Adrenal gland (tissue), 12 donors: ENCODE measurements around the gene ACY1. TPM values are rescaled to one million over a fixed set of nuclear protein-coding genes. Genes with fewer than 3 reads are reported as not detected.

Experiments used
- DNase-seq, 7 donors: peaks; one replicate each; pipeline ENCODE4 v3.0.0-alpha.2; 2019 to 2020
- H3K27ac ChIP-seq, 5 donors: fragments of 200-600 bp; sonication (generic) in 4 of 5; 1 replicate in 3 of 5; 2 replicates in 2 of 5; pipeline versions ENCODE4 v1.5.1 to v1.8.0; 2016 to 2020; ENCODE audit warnings: mild to moderate bottlenecking in 1 of 5
- H3K27me3 ChIP-seq: fragments of 200-600 bp; 2 replicates; pipeline ENCODE4 v1.8.0; 2021
- H3K36me3 ChIP-seq, 2 donors: fragments of 200-600 bp; replicated peaks in 1 of 2; 1 replicate in 1 of 2; 2 replicates in 1 of 2; pipeline versions ENCODE4 v1.5.1 to v1.8.0; 2018 to 2022
- H3K4me1 ChIP-seq, 2 donors: fragments of 200-600 bp; replicated peaks in 1 of 2; 1 replicate in 1 of 2; 2 replicates in 1 of 2; pipeline versions ENCODE4 v1.5.1 to v1.8.0; 2018 to 2021
- H3K4me3 ChIP-seq, 4 donors: fragments of 200-600 bp; sonication (generic) in 3 of 4; one replicate each; pipeline ENCODE4 v1.5.1; 2016 to 2018
- H3K9me3 ChIP-seq, 3 donors: fragments of 200-600 bp; sonication (generic) in 1 of 3; replicated peaks in 1 of 3; 1 replicate in 2 of 3; 2 replicates in 1 of 3; pipeline versions ENCODE4 v1.5.1 to v1.8.0; 2016 to 2021
- CTCF ChIP-seq, 6 experiments: fragments of 450-650 bp in 4 of 6; fragments of 200-600 bp in 2 of 6; sonication (generic) in 1 of 6; IDR thresholded peaks; 1 replicate in 5 of 6; 2 replicates in 1 of 6; pipeline versions ENCODE4 v1.5.1 to v1.8.0; 2016 to 2021; ENCODE audit warnings: antibody characterized with exemption in 6 of 6, mild to moderate bottlenecking in 2 of 6, moderate library complexity in 1 of 6
- POLR2A ChIP-seq, 2 donors: fragments of 450-650 bp; IDR thresholded peaks; one replicate each; pipeline ENCODE4 v1.6.1; 2017; ENCODE audit warnings: antibody characterized with exemption in 2 of 2, mild to moderate bottlenecking in 2 of 2, moderate library complexity in 1 of 2
- WGBS, 4 donors: extraction: QIAGEN DNeasy Blood & Tissue Kit in 2 of 4; methylation state at CpG; one replicate each; pipeline versions ENCODE4 v1.1.5 to v1.1.7; 2013 to 2017; 5-methylcytosine and 5-hydroxymethylcytosine counted together
- intact Hi-C, 2 donors: fragments of 100-400 bp; cut with DNase I; formaldehyde crosslinking; loops; one replicate each; pipeline versions ENCODE4 v1.14.1 to v1.15.0; 2022 to 2023
- polyA plus RNA-seq, 3 donors: library from polyadenylated mRNA; stranded (reverse); fragments of 200-250 nt in 2 of 3; fragments of 350-450 nt in 1 of 3; fragmentation: Illumina TruSeq in 1 of 3; extraction: RNeasy Lipid Tissue Mini Kit (QIAGEN cat#74804) in 1 of 3; gene quantifications; one replicate each; pipeline ENCODE4 v1.2.3, GENCODE V29; 2013 to 2014
- total RNA-seq, 9 donors: library from RNA; depleted of rRNA in 4 of 9; stranded (reverse); fragments of >200 nt in 4 of 9; fragments of 120-200 nt in 1 of 9; fragmentation: NEBNext Ultra II Directional in 1 of 9; extraction: Animal tissue kit (Norgen Biotek cat#: 25700) in 1 of 9; gene quantifications; one replicate each; pipeline versions ENCODE4 v1.1.0 to v1.2.4, GENCODE V29; 2013 to 2023
- donor health status: healthy with polysubstance abuse.
- donor health status: Bipolar disorder and iron deficiency.
- donor health status: DM: yes; HTN: yes; CAD: no.
- donor health status: DM: no; HTN: no; CAD: no.
- donor health status: DM: no; HTN: no; CAD: no.
- donor health status: DM: yes; HTN: yes; CAD: no.

Gene ACY1
- total and polyA plus RNA-seq, 12 donors = 37.3 to 122 (median 74.2) TPM

DNA sequence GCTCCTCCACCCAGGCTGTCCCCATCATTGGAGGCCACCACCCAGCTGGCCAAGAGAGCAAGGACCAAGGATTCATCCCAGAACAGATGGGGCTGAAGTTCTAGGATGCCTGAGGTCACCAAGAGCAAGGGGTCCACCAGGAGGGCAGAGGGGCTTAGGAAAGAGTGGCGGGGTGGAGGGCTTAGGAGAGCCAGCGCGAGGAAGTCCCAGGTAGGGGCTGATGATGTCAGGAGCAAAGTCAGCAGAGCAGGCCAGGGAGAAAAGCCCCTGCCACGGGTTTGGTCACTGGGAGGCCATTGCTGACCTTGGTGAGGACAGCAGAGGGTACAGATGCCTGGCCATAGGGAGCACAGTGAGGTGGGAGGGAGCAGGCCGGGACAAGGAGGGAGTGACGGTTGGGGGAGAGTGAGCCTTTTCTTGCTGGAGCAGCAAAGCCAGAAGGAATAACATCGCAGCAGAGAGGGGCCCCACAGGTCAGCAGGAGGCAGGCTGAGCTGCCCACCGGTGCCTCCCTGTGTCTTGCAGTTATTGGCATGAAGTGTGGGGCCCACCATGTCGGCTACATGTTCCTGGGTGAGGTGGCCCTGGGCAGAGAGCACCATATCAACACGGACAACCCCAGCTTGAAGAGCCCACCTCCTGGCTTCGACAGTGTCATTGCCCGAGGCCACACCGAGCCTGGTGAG, 36.0 kb upstream of the ACY1 start:
- H3K27me3 ChIP-seq = no peaks in the 10 kb centered on the region
- TF ChIP-seq POLR2A (IDR thresholded peaks at IDR 0.05) = no peak
- no peak for TF ChIP-seq CTCF (IDR thresholded peaks at IDR 0.05)
- 78 to 82% (median 79%) methylated on average over 13 of the region's 13 CpGs for WGBS, 4 donors
- intact Hi-C loops = loop anchor here in 1 of 2 donors (10.0 kb wide), 1 partner anchor 47 kb away; the partner anchor contains the start of gene RPL29
- no peaks in the 10 kb centered on the region for H3K9me3 ChIP-seq
- no peak overlapping the region for H3K4me3 ChIP-seq
- peaks cover 10% of the 10 kb centered on the region in 2 donors for H3K4me1 ChIP-seq
- H3K36me3 ChIP-seq = peaks cover 0 to 30% of the 10 kb centered on the region in 2 donors
- DNase-seq = peak in 2 of 7 donors; percentile 4 to 17
- no peak overlapping the region for H3K27ac ChIP-seq

GRCh38 chr3:51948016-51948580, 35.2 kb upstream of the ACY1 start:
- Histone ChIP-seq H3K9me3 (no peaks in the 10 kb centered on the region), H3K27ac (no peak overlapping the region), H3K36me3 (peaks cover 0 to 30% of the 10 kb centered on the region in 2 donors), H3K4me1 (peaks cover 3% of the 10 kb centered on the region in 2 donors), H3K4me3 (no peak overlapping the region), H3K27me3 (no peaks in the 10 kb centered on the region)
- TF ChIP-seq POLR2A (IDR thresholded peaks at IDR 0.05) = no peak
- no peak for TF ChIP-seq CTCF (IDR thresholded peaks at IDR 0.05)
- intact Hi-C loops = loop anchor here in 1 of 2 donors (10.0 kb wide), 1 partner anchor 47 kb away; the partner anchor contains the start of gene RPL29
- peak in 2 of 7 donors; percentile 4 to 9 for DNase-seq
- 85 to 93% (median 92%) methylated on average over 8 to 10 of the region's 10 CpGs for WGBS, 4 donors

DNA sequence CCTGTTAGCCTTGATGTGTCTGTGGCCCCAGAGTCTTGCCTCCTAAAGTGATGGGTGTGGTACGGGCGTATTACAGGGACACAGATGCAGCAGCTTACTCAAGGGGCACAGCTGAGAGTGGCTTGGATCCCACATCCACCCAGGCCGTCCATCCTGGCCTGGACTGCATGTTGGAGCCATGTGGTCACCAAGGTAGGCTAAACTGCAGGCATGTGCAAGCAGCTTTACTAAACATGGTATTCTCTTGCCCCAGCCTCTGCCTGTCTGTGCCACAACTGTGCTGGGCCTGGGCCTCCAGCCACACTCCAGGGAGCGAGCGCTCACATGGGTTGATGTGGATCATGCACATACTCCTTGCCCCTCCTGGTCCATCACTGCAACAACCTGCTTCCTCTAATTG, 34.2 kb upstream of the ACY1 start:
- Histone ChIP-seq H3K27ac (no peak overlapping the region), H3K27me3 (no peaks in the 10 kb centered on the region), H3K9me3 (no peaks in the 10 kb centered on the region), H3K4me3 (no peak overlapping the region), H3K36me3 (peaks cover 0 to 30% of the 10 kb centered on the region in 2 donors), H3K4me1 (no peaks in the 10 kb centered on the region)
- intact Hi-C loops = loop anchor here in 1 of 2 donors (10.0 kb wide), 1 partner anchor 46 kb away; the partner anchor contains the start of gene RPL29
- peak in 3 of 7 donors; percentile 4 to 8 (median 4) for DNase-seq
- TF ChIP-seq POLR2A (IDR thresholded peaks at IDR 0.05) = no peak
- 86 to 100% (median 94%) methylated on average over 2 to 5 of the region's 5 CpGs for WGBS, 4 donors

- H3K27ac ChIP-seq = no peak overlapping the region
- H3K27me3 ChIP-seq = no peaks in the 10 kb centered on the region
- H3K9me3 ChIP-seq = no peaks in the 10 kb centered on the region
- H3K36me3 ChIP-seq = peaks cover 0 to 23% of the 10 kb centered on the region in 2 donors
- 80 to 85% (median 83%) methylated on average over 2 of the region's 2 CpGs for WGBS, 4 donors
- TF ChIP-seq CTCF (IDR thresholded peaks at IDR 0.05) (no peak), POLR2A (IDR thresholded peaks at IDR 0.05) (no peak)
- no peak overlapping the region for H3K4me3 ChIP-seq
- no peak for DNase-seq
- peaks cover 1 to 5% of the 10 kb centered on the region in 2 donors for H3K4me1 ChIP-seq
- intact Hi-C loops = no loop called here
These were observed 32.4 kb upstream of the ACY1 start for GRCh38 chr3:51950899-51951298.
